Measurements from ENCODE around the gene SLC35G4. TPM values are rescaled to one million over a fixed set of nuclear protein-coding genes. Genes with fewer than 3 reads are reported as not detected.

Gene SLC35G4
- total and polyA plus RNA-seq, 2 of the 4 experiments (the other 2 are of a cell fraction), result not detected

DNA sequence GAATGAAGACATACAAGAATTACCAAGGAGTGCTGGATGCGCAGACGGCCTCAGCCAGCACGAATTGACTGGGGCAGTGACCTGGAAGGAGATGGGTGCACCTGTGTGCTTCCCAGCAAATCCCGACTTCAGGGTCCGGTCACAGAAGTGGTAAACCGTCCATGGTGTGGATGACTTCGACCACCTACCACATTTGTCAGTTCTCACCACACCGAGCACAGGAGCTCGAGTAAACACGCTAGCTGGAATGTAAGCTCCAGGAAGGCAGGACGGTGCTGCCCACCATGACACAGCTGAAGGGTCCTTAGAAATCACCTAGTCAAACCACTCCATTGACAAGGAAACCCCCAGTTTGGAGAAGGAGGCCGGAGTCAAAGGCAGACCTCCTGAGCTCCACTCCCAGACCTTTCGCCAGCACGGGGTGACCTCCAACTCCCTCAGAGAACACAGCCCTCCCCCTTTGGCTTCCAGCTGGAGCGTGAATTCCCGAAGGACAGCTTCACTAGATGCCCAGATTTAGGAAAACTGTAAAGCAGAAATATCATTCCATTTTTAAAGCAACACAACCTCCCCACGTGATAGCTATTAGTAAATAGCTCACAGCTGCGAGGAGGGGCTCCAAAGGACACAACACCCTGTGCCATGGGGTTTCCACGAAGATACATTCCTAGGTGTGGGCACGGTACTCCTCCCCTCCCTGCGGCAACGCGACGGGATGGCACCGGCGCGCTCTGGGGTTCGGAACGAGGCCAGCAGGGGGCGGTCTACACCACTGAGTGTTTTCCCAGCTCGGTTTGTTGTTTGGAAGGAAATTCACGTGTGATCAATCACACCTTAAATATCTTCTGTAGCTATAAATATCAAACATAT lies 45.6 kb downstream of the SLC35G4 start (continued):
- TF ChIP-seq POLR2A (IDR thresholded peaks at IDR 0.05; ENCODE audit: low read depth, low read length), result no peak
- no peak for TF ChIP-seq BHLHE40 (IDR thresholded peaks at IDR 0.05; ENCODE audit: low read depth, low read length)

DNA sequence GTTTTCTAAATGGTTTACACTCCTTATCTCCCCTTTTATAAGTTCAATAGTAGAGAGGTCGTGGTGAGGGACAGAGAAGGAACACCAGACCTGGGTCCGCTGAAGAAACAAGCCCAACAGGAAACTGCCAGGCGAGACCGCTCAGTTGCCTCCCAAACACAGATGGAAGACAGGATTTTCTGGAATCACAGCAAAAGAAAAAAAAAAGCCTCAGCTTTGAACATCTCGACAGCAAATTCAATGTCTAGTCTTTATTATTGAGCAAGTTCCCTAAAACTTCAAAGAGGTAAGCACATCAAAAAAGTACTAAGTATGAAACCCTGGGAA lies 46.2 kb downstream of the SLC35G4 start:
- Histone ChIP-seq H3K27ac (ENCODE audit: insufficient read depth, low read length) (no peak overlapping the region), H4K20me1 (ENCODE audit: insufficient read depth, low read length) (no peaks in the 10 kb centered on the region), H3K4me2 (ENCODE audit: low read depth, low read length) (0 out of 2 replicates have a peak overlapping the region, but pooled peaks have one; percentile 43), H2BK120ac (ENCODE audit: low read depth, low read length) (no peak overlapping the region), H2BK20ac (ENCODE audit: low read depth, low read length) (no peak overlapping the region), H3K4me3 (ENCODE audit: insufficient read depth, low read depth, low read length) (no peak overlapping the region), H3K36me3 (ENCODE audit: control insufficient read depth, insufficient read depth, low read length) (no peaks in the 10 kb centered on the region), H3K27me3 (ENCODE audit: control insufficient read depth, insufficient read depth, low read length) (peaks cover 44% of the 10 kb centered on the region), H3K56ac (ENCODE audit: extremely low read depth, insufficient read depth, low read length) (no peak overlapping the region), H3K79me1 (ENCODE audit: low read depth in 1 of 2, low read length in 2 of 2) (no peaks in the 10 kb centered on the region), H3K14ac (replicated peaks; ENCODE audit: low read depth, low read length) (no peak overlapping the region), H4K8ac (ENCODE audit: low read depth in 2 of 2, low read length in 2 of 2) (no peak overlapping the region), H2AFZ (replicated peaks; ENCODE audit: low read length, poor library complexity) (no peak overlapping the region), H4K5ac (ENCODE audit: low read depth, low read length) (no peak overlapping the region), H2AK9ac (replicated peaks; ENCODE audit: low read depth, low read length, poor library complexity) (no peak overlapping the region), H3K9me1 (ENCODE audit: insufficient read depth, low read length) (no peaks in the 10 kb centered on the region), H3K9me3 (ENCODE audit: control insufficient read depth, insufficient read depth, low read length) (no peaks in the 10 kb centered on the region), H4K91ac (ENCODE audit: insufficient read depth, low read depth, low read length) (no peak overlapping the region), H3K4ac (ENCODE audit: low read depth, low read length) (no peak overlapping the region), H3K4me1 (ENCODE audit: control insufficient read depth, insufficient read depth, low read length) (no peaks in the 10 kb centered on the region), H2BK5ac (ENCODE audit: low read depth, low read length, poor library complexity, severe bottlenecking) (no peak overlapping the region), H2BK15ac (ENCODE audit: low read depth, low read length) (no peak overlapping the region), H3K18ac (ENCODE audit: low read depth, low read length) (no peak overlapping the region), H3K23ac (ENCODE audit: low read depth, low read length) (no peak overlapping the region), H3K9ac (ENCODE audit: low read depth, low read length) (no peak overlapping the region), H2AK5ac (ENCODE audit: low read depth, low read length) (no peak overlapping the region)
- ATAC-seq (ENCODE audit: low read depth) (peak; percentile 35), DNase-seq (no peak)
- CTCF ChIA-PET, result interaction anchor here (0.5 to 2.1 kb wide), 6 partner anchors 11 to 276 kb away, joined by 4 to 11 read pairs (median 5); no protein-coding TSS in a partner anchor
- POLR2A ChIA-PET (ENCODE audit: unreplicated experiment), result no interaction called here
- in situ Hi-C loops (cut with MboI; ENCODE audit: low sequenced_read_pairs), result no loop called here
- TF ChIP-seq, protein P1, sequence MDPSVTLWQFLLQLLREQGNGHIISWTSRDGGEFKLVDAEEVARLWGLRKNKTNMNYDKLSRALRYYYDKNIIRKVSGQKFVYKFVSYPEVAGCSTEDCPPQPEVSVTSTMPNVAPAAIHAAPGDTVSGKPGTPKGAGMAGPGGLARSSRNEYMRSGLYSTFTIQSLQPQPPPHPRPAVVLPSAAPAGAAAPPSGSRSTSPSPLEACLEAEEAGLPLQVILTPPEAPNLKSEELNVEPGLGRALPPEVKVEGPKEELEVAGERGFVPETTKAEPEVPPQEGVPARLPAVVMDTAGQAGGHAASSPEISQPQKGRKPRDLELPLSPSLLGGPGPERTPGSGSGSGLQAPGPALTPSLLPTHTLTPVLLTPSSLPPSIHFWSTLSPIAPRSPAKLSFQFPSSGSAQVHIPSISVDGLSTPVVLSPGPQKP (IDR thresholded peaks at IDR 0.05; ENCODE audit: borderline replicate concordance, low read depth, low read length), result no peak
- TF ChIP-seq, protein P2, sequence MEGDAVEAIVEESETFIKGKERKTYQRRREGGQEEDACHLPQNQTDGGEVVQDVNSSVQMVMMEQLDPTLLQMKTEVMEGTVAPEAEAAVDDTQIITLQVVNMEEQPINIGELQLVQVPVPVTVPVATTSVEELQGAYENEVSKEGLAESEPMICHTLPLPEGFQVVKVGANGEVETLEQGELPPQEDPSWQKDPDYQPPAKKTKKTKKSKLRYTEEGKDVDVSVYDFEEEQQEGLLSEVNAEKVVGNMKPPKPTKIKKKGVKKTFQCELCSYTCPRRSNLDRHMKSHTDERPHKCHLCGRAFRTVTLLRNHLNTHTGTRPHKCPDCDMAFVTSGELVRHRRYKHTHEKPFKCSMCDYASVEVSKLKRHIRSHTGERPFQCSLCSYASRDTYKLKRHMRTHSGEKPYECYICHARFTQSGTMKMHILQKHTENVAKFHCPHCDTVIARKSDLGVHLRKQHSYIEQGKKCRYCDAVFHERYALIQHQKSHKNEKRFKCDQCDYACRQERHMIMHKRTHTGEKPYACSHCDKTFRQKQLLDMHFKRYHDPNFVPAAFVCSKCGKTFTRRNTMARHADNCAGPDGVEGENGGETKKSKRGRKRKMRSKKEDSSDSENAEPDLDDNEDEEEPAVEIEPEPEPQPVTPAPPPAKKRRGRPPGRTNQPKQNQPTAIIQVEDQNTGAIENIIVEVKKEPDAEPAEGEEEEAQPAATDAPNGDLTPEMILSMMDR (conservative IDR thresholded peaks at IDR 0.05; ENCODE audit: low read depth, low read length), result no peak
- TF ChIP-seq POLR2A (IDR thresholded peaks at IDR 0.05; ENCODE audit: low read depth, low read length) (no peak), FOS (IDR thresholded peaks at IDR 0.05; ENCODE audit: low read depth, low read length) (no peak), NFE2L2 (IDR thresholded peaks at IDR 0.05; ENCODE audit: low read depth, low read length) (no peak), RFX5 (IDR thresholded peaks at IDR 0.05; ENCODE audit: low read depth, low read length) (no peak), CHD1 (IDR thresholded peaks at IDR 0.05; ENCODE audit: low read depth, low read length) (no peak)
- BruUV-seq (replicated peaks), result no TSS peak
- WGBS, 2 experiments (ENCODE audit: extremely low coverage in 2 of 2, insufficient read length in 1 of 2), result no CpG with 5 or more reads among the region's 5 CpGs
- intact Hi-C loops (cut with micrococcal nuclease), result loop anchor here (1.0 to 5.0 kb wide), 5 partner anchors 77 to 582 kb away; no protein-coding TSS in a partner anchor
- dilution Hi-C loops (cut with HindIII; ENCODE audit: low sequenced_read_pairs, unreplicated experiment), result no loop called here
